Peyer's patch (tissue), 4 donors: ENCODE measurements around the gene C16orf95. TPM values are rescaled to one million over a fixed set of nuclear protein-coding genes. Genes with fewer than 3 reads are reported as not detected.

Source experiments
- DNase-seq, 3 donors: peaks; one replicate each; pipeline ENCODE4 v3.0.0-alpha.2; 2017 to 2019
- H3K27ac ChIP-seq, 4 donors: fragments of 200-600 bp; sonication (generic); one replicate each; pipeline ENCODE4 v1.5.1; 2016 to 2019
- H3K27me3 ChIP-seq, 2 donors: fragments of 200-600 bp; sonication (generic); one replicate each; pipeline ENCODE4 v1.5.1; 2019
- H3K36me3 ChIP-seq, 3 donors: fragments of 200-600 bp; sonication (generic); one replicate each; pipeline ENCODE4 v1.5.1; 2016 to 2019
- H3K4me1 ChIP-seq, 4 donors: fragments of 200-600 bp; sonication (generic); one replicate each; pipeline ENCODE4 v1.5.1; 2016 to 2019
- H3K4me3 ChIP-seq, 4 donors: fragments of 200-600 bp; sonication (generic); 1 replicate in 3 of 4; 2 replicates in 1 of 4; pipeline ENCODE4 v1.5.1; 2016 to 2019; ENCODE audit warnings: mild to moderate bottlenecking in 1 of 4
- H3K9me3 ChIP-seq, 4 donors: fragments of 200-600 bp; sonication (generic); one replicate each; pipeline ENCODE4 v1.5.1; 2016 to 2019; ENCODE audit warnings: mild to moderate bottlenecking in 1 of 4
- POLR2A ChIP-seq, 2 donors: fragments of 450-650 bp; IDR thresholded peaks; one replicate each; pipeline ENCODE4 v1.5.1; 2017; ENCODE audit warnings: antibody characterized with exemption in 2 of 2, mild to moderate bottlenecking in 2 of 2, moderate library complexity in 2 of 2
- total RNA-seq, 4 donors: library from RNA; depleted of rRNA; stranded (reverse); fragments of >200 nt; gene quantifications; one replicate each; pipeline ENCODE4 v1.1.0, GENCODE V29; 2016
- TF ChIP-seq, protein P1 (sequence below), 6 experiments: fragments of 450-650 bp in 4 of 6; fragments of 200-600 bp in 2 of 6; sonication (generic) in 1 of 6; IDR thresholded peaks; one replicate each; pipeline ENCODE4 v1.5.1; 2017 to 2019; ENCODE audit warnings: antibody characterized with exemption in 6 of 6, mild to moderate bottlenecking in 3 of 6, moderate library complexity in 1 of 6

C16orf95 gene
- total RNA-seq, 4 donors from 2014 or later: 1.2 TPM; not detected in 3

DNA sequence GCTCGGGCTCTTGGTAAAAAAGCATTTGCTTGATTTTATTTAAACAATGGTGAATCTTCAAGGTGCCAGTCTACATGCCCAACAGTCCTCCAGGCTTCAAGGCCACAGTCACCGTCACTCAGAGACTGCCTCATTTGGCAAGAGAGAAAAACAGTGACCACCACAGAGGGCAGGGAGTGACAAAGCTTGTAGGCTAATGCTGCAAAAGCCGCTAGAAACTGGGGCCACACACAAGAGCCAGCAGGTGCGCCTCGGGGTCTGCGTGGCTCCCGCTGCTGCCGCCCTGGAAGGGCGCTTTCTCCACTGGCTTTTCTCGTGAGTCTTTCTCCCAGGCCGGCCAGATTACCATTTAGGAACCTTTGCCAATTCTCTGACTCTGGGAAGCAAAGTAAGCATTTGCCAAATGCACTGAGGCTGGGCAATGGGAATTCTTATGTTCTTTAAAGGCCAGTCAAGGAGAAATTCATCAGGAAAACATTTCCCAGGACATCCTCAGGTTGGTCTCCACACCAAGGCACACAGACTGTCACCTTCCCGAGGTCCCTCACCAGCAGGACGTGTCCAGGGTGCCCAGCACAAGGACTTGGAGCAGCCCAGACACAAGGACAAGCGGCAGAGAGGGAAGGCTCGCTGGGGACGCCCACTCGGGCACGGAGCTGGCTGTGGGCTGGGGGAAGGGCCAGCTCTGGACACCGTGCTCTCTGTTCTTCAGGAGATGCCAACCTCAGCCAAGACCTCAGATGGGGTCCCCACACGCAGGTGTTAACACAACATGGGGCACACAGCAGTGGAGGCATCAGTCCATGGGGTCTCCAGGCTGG, 12.5 kb upstream of the C16orf95 start:
- TF ChIP-seq, protein P1, sequence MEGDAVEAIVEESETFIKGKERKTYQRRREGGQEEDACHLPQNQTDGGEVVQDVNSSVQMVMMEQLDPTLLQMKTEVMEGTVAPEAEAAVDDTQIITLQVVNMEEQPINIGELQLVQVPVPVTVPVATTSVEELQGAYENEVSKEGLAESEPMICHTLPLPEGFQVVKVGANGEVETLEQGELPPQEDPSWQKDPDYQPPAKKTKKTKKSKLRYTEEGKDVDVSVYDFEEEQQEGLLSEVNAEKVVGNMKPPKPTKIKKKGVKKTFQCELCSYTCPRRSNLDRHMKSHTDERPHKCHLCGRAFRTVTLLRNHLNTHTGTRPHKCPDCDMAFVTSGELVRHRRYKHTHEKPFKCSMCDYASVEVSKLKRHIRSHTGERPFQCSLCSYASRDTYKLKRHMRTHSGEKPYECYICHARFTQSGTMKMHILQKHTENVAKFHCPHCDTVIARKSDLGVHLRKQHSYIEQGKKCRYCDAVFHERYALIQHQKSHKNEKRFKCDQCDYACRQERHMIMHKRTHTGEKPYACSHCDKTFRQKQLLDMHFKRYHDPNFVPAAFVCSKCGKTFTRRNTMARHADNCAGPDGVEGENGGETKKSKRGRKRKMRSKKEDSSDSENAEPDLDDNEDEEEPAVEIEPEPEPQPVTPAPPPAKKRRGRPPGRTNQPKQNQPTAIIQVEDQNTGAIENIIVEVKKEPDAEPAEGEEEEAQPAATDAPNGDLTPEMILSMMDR (IDR thresholded peaks at IDR 0.05): no peak
- no peak for TF ChIP-seq POLR2A (IDR thresholded peaks at IDR 0.05)
- Histone ChIP-seq H3K36me3 (peaks cover 0 to 77% (median 0%) of the 10 kb centered on the region in 3 donors), H3K4me3 (no peak overlapping the region), H3K27me3 (no peaks in the 10 kb centered on the region), H3K9me3 (no peaks in the 10 kb centered on the region), H3K27ac (peak overlapping the region in 1 of 4 donors; percentile 49), H3K4me1 (peaks cover 0 to 5% (median 0%) of the 10 kb centered on the region in 4 donors)
- DNase-seq: peak in 1 of 3 donors; percentile 37

DNA sequence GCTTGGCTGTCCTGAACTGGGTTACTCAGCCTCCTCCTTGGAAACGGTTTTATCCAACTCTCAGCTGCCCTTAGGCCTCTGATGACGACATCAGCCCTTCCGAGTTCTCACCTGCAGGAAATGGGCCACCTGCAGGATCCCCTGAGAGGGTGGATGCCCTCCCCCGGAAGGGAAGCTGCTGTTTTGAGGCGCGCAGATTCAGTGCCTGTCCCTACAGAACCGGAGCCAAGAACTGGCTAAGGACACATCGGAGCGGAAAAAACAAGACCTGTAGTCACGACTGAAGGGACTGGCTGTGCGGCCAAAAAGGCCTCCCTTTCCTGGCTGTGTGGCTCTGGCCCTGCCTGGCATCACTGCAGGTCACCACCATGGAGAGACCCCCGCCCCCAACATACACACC, 11.7 kb upstream of the C16orf95 start:
- Histone ChIP-seq H3K36me3 (peaks cover 0 to 69% (median 0%) of the 10 kb centered on the region in 3 donors), H3K9me3 (no peaks in the 10 kb centered on the region), H3K4me1 (peaks cover 0 to 5% (median 0%) of the 10 kb centered on the region in 4 donors), H3K27ac (peak overlapping the region in 1 of 4 donors; percentile 49), H3K4me3 (no peak overlapping the region), H3K27me3 (no peaks in the 10 kb centered on the region)
- peak in 2 of 3 donors; percentile 34 to 81 for DNase-seq
- TF ChIP-seq, protein P1 (IDR thresholded peaks at IDR 0.05): no peak
- TF ChIP-seq POLR2A (IDR thresholded peaks at IDR 0.05): no peak

DNA sequence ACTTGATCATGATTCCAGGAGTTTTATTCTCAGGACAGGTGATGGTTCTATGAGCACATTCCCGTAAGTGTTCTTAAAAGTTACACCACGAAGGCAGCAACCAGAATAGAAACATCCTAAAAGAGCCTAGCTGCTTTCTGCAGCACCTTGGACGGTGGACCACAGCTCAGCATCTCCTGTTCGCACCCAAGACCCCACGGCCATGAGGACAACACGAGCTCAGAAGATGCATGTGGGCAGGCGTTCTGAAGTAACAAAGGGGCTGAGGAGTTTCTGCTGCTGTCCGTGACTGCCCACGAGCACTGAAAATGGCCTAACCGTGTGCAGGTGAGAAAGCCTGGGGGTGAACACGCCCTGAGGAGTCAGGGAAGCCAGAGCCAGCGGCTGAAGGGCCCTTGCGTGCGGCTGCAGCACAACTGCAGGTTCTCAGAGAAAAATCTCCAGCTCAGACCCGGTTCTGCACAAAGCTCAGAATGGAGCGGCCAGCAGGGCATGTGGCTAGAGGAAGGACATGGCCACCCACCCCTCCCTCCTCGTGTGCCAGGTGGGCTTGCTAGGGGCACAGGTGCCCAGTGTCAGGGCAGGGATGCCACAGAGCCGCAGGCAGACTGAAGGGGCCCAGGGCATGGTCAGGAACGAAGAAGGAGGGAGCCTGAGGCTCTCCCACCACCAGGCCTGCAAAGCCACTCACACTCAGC, 10.8 kb upstream of the C16orf95 start:
- Histone ChIP-seq H3K9me3 (no peaks in the 10 kb centered on the region), H3K4me1 (peaks cover 0 to 5% (median 0%) of the 10 kb centered on the region in 4 donors), H3K4me3 (no peak overlapping the region), H3K27me3 (no peaks in the 10 kb centered on the region), H3K36me3 (peaks cover 0 to 60% (median 0%) of the 10 kb centered on the region in 3 donors), H3K27ac (no peak overlapping the region)
- peak in 1 of 3 donors; percentile 42 for DNase-seq
- TF ChIP-seq POLR2A (IDR thresholded peaks at IDR 0.05): no peak
- TF ChIP-seq, protein P1 (IDR thresholded peaks at IDR 0.05): no peak

DNA sequence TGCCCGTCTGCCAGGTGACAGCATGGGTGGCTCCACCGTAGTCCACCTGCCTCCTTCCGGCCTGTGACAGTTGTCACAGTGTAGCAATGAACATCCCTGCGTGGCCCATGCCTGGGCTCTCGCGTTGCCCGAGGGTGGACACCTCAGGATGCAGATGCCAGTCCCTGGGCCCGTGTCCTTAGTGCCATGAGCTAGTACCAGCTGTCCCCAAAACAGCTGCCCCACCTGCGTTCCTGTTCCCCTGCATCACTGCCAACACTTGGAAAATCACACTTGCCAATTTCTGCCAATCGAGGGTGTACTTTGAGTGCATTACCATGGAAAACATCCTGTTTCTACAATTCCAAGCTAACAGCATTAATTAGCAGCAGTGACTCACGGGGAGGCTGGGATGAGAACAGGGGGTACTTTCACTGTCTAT, 9.0 kb upstream of the C16orf95 start:
- Histone ChIP-seq H3K27ac (no peak overlapping the region), H3K4me3 (no peak overlapping the region)

DNA sequence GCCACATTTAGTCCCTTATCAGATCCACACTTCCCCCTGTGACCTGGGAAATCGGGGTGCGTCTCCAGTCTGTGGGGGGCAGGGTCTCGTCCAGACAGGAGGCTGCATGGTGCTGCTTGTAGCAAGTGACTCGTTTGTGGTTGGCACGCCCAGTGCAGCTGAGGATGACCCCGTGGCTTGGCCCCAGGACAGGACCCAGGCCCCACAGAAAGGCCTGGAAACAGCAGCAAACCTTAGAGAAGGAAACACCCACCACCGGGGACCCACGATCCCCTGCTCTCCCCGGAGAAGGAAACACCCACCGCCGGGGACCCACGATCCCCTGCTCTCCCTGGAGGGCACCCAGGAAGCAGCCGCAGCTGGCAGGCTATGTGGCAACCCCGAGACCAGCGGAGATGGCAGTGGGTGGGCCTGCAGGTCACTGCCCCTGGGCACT, 8.2 kb upstream of the C16orf95 start:
- Histone ChIP-seq H3K4me1 (peaks cover 0 to 5% (median 0%) of the 10 kb centered on the region in 4 donors), H3K9me3 (no peaks in the 10 kb centered on the region), H3K27me3 (no peaks in the 10 kb centered on the region), H3K4me3 (no peak overlapping the region), H3K36me3 (peaks cover 0 to 36% (median 0%) of the 10 kb centered on the region in 3 donors), H3K27ac (no peak overlapping the region)
- TF ChIP-seq, protein P1 (IDR thresholded peaks at IDR 0.05): no peak
- peak in 1 of 3 donors; percentile 39 for DNase-seq

More for the DNA sequence above, 9.0 kb upstream of the C16orf95 start:
- no peaks in the 10 kb centered on the region for H3K9me3 ChIP-seq
- H3K4me1 ChIP-seq: peaks cover 0 to 5% (median 0%) of the 10 kb centered on the region in 4 donors
- no peaks in the 10 kb centered on the region for H3K27me3 ChIP-seq
- DNase-seq: peak in 1 of 3 donors; percentile 34
- peaks cover 0 to 44% (median 0%) of the 10 kb centered on the region in 3 donors for H3K36me3 ChIP-seq
- TF ChIP-seq, protein P1 (IDR thresholded peaks at IDR 0.05): no peak
- no peak for TF ChIP-seq POLR2A (IDR thresholded peaks at IDR 0.05)
